GM12878 (cell line): ENCODE results near the gene PTPRN2. TPM values are rescaled to one million over a fixed set of nuclear protein-coding genes. Genes with fewer than 3 reads are reported as not detected.

ENCODE experiments used
- ATAC-seq: fragments of 200-7000 bp; cut with Tn5 transposase; 3 replicates; pipeline ENCODE4 v1.9.1; 2020; ENCODE audit warnings: mild to moderate bottlenecking, moderate library complexity
- BruUV-seq: library from RNA; stranded (reverse); fragments of 400-500 nt; replicated peaks from 2 replicates; lab custom pipeline; 2021; lab: Mats Ljungman, UMichigan
- CTCF ChIA-PET: fragments of 300-600 bp; sonication (Branson Sonifier 250); formaldehyde crosslinking; extraction: SDS; loops from one replicate; lab custom pipeline; 2021; ENCODE audit warnings: inconsistent platforms; lab: Yijun Ruan, JAX
- POLR2A ChIA-PET: fragments of 350-600 bp; formaldehyde crosslinking; extraction: SDS; loops from one replicate; lab custom pipeline; 2021; ENCODE audit warnings: inconsistent platforms; lab: Charles Lee
- RAD21 ChIA-PET: fragments of 300-600 bp; sonication (Branson Sonifier 250); formaldehyde crosslinking; loops from one replicate; lab custom pipeline; 2023; ENCODE audit warnings: antibody characterized with exemption; ENCODE audit not compliant: unreplicated experiment; lab: Charles Lee
- SMC1A ChIA-PET: fragments of 300-600 bp; sonication (Branson Sonifier 250); formaldehyde crosslinking; loops from one replicate; lab custom pipeline; 2023; ENCODE audit not compliant: unreplicated experiment, uncharacterized antibody; lab: Charles Lee
- DNase-seq: peaks from one replicate; pipeline ENCODE4 v3.0.0-alpha.2; 2011; ENCODE audit warnings: low read depth, low spot score
- FAIRE-seq: peaks from 3 replicates; lab custom pipeline; 2011; peaks lifted over from hg19 to GRCh38; lab: Jason Lieb, UNC
- H2AFZ ChIP-seq: 2 replicates; pipeline ENCODE4 v1.6.0; 2011; ENCODE audit warnings: low read depth, low read length, control low read depth; ENCODE audit not compliant: control insufficient read depth
- H3K27ac ChIP-seq: 2 replicates; pipeline ENCODE4 v1.5.1; 2011; ENCODE audit warnings: control low read depth; ENCODE audit not compliant: control insufficient read depth, insufficient read depth
- H3K27me3 ChIP-seq, 2 experiments: replicated peaks in 1 of 2; 2 replicates each; pipeline versions ENCODE4 v1.6.0 to v1.6.1; 2011; ENCODE audit warnings: low read length in 1 of 2; ENCODE audit not compliant: control insufficient read depth in 2 of 2, insufficient read depth in 2 of 2
- H3K36me3 ChIP-seq, 2 experiments: 2 replicates each; pipeline ENCODE4 v1.5.1; 2011; ENCODE audit warnings: low read length in 1 of 2; ENCODE audit not compliant: control insufficient read depth in 2 of 2, insufficient read depth in 2 of 2
- H3K4me1 ChIP-seq: 2 replicates; pipeline ENCODE4 v1.6.1; 2011; ENCODE audit warnings: mild to moderate bottlenecking, low read length, moderate library complexity, mixed read lengths; ENCODE audit not compliant: control insufficient read depth, insufficient read depth
- H3K4me2 ChIP-seq: 2 replicates; pipeline ENCODE4 v1.6.0; 2011; ENCODE audit warnings: control low read depth; ENCODE audit not compliant: control insufficient read depth, insufficient read depth
- H3K4me3 ChIP-seq: fragments of 200-600 bp; sonication (generic); 2 replicates; pipeline ENCODE4 v1.5.1; 2016
- H3K79me2 ChIP-seq: 2 replicates; pipeline ENCODE4 v1.6.0; 2011; ENCODE audit warnings: low read length; ENCODE audit not compliant: control insufficient read depth, insufficient read depth
- H3K9ac ChIP-seq: 2 replicates; pipeline ENCODE4 v1.8.0; 2011; ENCODE audit warnings: low read length, control low read depth, mixed read lengths; ENCODE audit not compliant: control insufficient read depth, insufficient read depth
- H3K9me3 ChIP-seq: replicated peaks from 3 replicates; pipeline ENCODE4 v1.5.1; 2011; ENCODE audit warnings: mild to moderate bottlenecking, low read length; ENCODE audit not compliant: control insufficient read depth, insufficient read depth
- H4K20me1 ChIP-seq: 2 replicates; pipeline ENCODE4 v1.6.0; 2011; ENCODE audit not compliant: control insufficient read depth, insufficient read depth
- ATF7 ChIP-seq: fragments of 450-650 bp; IDR thresholded peaks from 2 replicates; pipeline ENCODE4 v1.6.1; 2016; ENCODE audit warnings: low read depth, mild to moderate bottlenecking
- BMI1 ChIP-seq: fragments of 450-650 bp; IDR thresholded peaks from 2 replicates; pipeline ENCODE4 v1.6.1; 2016; ENCODE audit warnings: mild to moderate bottlenecking, moderate library complexity, borderline replicate concordance
- BRCA1 ChIP-seq: IDR thresholded peaks from 2 replicates; pipeline ENCODE4 v1.6.1; 2011; ENCODE audit warnings: low read depth, low read length, improper control_type of control experiment
- CHD2 ChIP-seq: IDR thresholded peaks from 2 replicates; pipeline ENCODE4 v1.6.1; 2011; ENCODE audit warnings: low read depth, low read length, improper control_type of control experiment, borderline replicate concordance
- DPF2 ChIP-seq: fragments of 450-650 bp; IDR thresholded peaks from 2 replicates; pipeline ENCODE4 v1.6.1; 2017; ENCODE audit warnings: mild to moderate bottlenecking
- ESRRA ChIP-seq: IDR thresholded peaks from 2 replicates; pipeline ENCODE4 v1.6.1; 2012; ENCODE audit warnings: mild to moderate bottlenecking, low read length, improper control_type of control experiment
- GATAD2B ChIP-seq: fragments of 450-650 bp; conservative IDR thresholded peaks from 2 replicates; pipeline ENCODE4 v1.6.1; 2017; ENCODE audit warnings: low read depth, mild to moderate bottlenecking, moderate library complexity
- HDAC6 ChIP-seq: fragments of 200-600 bp; sonication (generic); IDR thresholded peaks from one replicate; pipeline ENCODE4 v1.8.0; 2017; ENCODE audit warnings: antibody characterized with exemption; ENCODE audit not compliant: unreplicated experiment
- MTA3 ChIP-seq: IDR thresholded peaks from 2 replicates; pipeline ENCODE4 v1.6.1; 2012; ENCODE audit warnings: low read length, inconsistent platforms, borderline replicate concordance
- NR2C1 ChIP-seq: fragments of 450-650 bp; IDR thresholded peaks from 2 replicates; pipeline ENCODE4 v1.6.1; 2017; ENCODE audit warnings: antibody characterized with exemption, mild to moderate bottlenecking, moderate library complexity
- POLR2AphosphoS2 ChIP-seq: IDR thresholded peaks from 2 replicates; pipeline ENCODE4 v1.6.1; 2011; ENCODE audit warnings: low read depth, mild to moderate bottlenecking, low read length, improper control_type of control experiment, moderate library complexity
- RAD21 ChIP-seq: IDR thresholded peaks from 2 replicates; pipeline ENCODE4 v1.6.1; 2011; ENCODE audit warnings: mild to moderate bottlenecking, low read depth, low read length, moderate library complexity; ENCODE audit not compliant: insufficient read depth
- RAD51 ChIP-seq: fragments of 450-650 bp; IDR thresholded peaks from 2 replicates; pipeline ENCODE4 v1.6.1; 2016; ENCODE audit warnings: moderate library complexity, mild to moderate bottlenecking, inconsistent platforms
- SIX5 ChIP-seq: IDR thresholded peaks from 2 replicates; pipeline ENCODE4 v1.6.1; 2011; ENCODE audit warnings: mild to moderate bottlenecking, low read depth, low read length, moderate library complexity; ENCODE audit not compliant: severe bottlenecking
- TARDBP ChIP-seq: IDR thresholded peaks from 2 replicates; pipeline ENCODE4 v1.6.1; 2016; ENCODE audit warnings: borderline replicate concordance
- TCF7 ChIP-seq: IDR thresholded peaks from 2 replicates; pipeline ENCODE4 v1.6.1; 2014; ENCODE audit warnings: antibody characterized with exemption, borderline replicate concordance
- ZNF217 ChIP-seq: fragments of 450-650 bp; IDR thresholded peaks from 2 replicates; pipeline ENCODE4 v1.6.1; 2017; ENCODE audit warnings: antibody characterized with exemption, mild to moderate bottlenecking
- ZNF274 ChIP-seq: IDR thresholded peaks from one replicate; pipeline ENCODE4 v1.8.0; 2011; ENCODE audit not compliant: insufficient read length, insufficient read depth
- WGBS: methylation state at CpG from one replicate; pipeline ENCODE4 v1.1.6; 2016; ENCODE audit warnings: low lambda C conversion rate; ENCODE audit not compliant: insufficient replicate concordance, insufficient coverage; ENCODE audit errors: missing lambda C conversion rate; 5-methylcytosine and 5-hydroxymethylcytosine counted together
- in situ Hi-C: fragments of 300-500 bp; cut with MboI; formaldehyde crosslinking; loops from 9 replicates; pipeline ENCODE4 v1.14.3; 2018; ENCODE audit warnings: mixed read lengths
- intact Hi-C: fragments of 100-400 bp; cut with micrococcal nuclease; formaldehyde crosslinking; loops from one replicate; pipeline ENCODE4 v1.14.2; 2022; ENCODE audit not compliant: unreplicated experiment
- polyA plus RNA-seq, 11 experiments: library from polyadenylated mRNA; depleted of rRNA in 4 of 11; unstranded in 6 of 11; stranded (reverse) in 5 of 11; fragments of >200 nt; fragmentation: Nextera tagmentation in 4 of 11; fragmentation: Illumina TruSeq in 1 of 11; extraction: Ambion mirVana in 4 of 11; extraction: Trizol in 1 of 11; gene quantifications; 1 replicate in 1 of 11; 2 replicates in 10 of 11; pipeline versions ENCODE4 v1.2.1 to v1.2.3, GENCODE V29; 2011 to 2016; ENCODE audit warnings: inconsistent platforms in 2 of 11, missing spikeins in 2 of 11, low read depth in 1 of 11
- total RNA-seq, 4 experiments: library from RNA; depleted of rRNA in 3 of 4; stranded (reverse); fragments of >200 nt in 3 of 4; fragmentation: Illumina TruSeq in 1 of 4; extraction: Trizol in 1 of 4; gene quantifications; 2 replicates each; pipeline versions ENCODE4 v1.2.1 to v1.2.3, GENCODE V29; 2013 to 2021
- TF ChIP-seq, protein P1 (sequence below): fragments of 450-650 bp; IDR thresholded peaks from 2 replicates; pipeline ENCODE4 v1.6.1; 2018; ENCODE audit warnings: mild to moderate bottlenecking, low read depth, moderate library complexity; ENCODE audit not compliant: partially characterized antibody

The PTPRN2 gene
- total and polyA plus RNA-seq, 10 of the 15 experiments (the other 5 are each of a cell fraction or from before 2014, with no cell fraction given), result 5.4 TPM; not detected in 9

GRCh38 chr7:157904866-157905570 is 682.6 kb downstream of the PTPRN2 start (continued):
- no peak for TF ChIP-seq BRCA1
- TF ChIP-seq GATAD2B, result no peak
- TF ChIP-seq RAD21, result no peak
- no peak for TF ChIP-seq TCF7
- TF ChIP-seq POLR2AphosphoS2, result no peak

GRCh38 chr7:157904211-157904865 is 683.3 kb downstream of the PTPRN2 start:
- SMC1A ChIA-PET, result no interaction called here
- POLR2A ChIA-PET, result no interaction called here
- RAD21 ChIA-PET, result no interaction called here

More at GRCh38 chr7:157904211-157904865, 683.3 kb downstream of the PTPRN2 start:
- Histone ChIP-seq H3K4me3 (no peak overlapping the region), H3K27me3 (no peaks in the 10 kb centered on the region), H3K27ac (no peak overlapping the region), H3K79me2 (no peaks in the 10 kb centered on the region)
- in situ Hi-C loops, result no loop called here
- no peak for FAIRE-seq
- BruUV-seq, result no TSS peak
- TF ChIP-seq DPF2, result no peak
- no peak for TF ChIP-seq ATF7
- TF ChIP-seq RAD51, result no peak
- no peak for TF ChIP-seq CHD2
- no peak for TF ChIP-seq BMI1
- no peak for TF ChIP-seq SIX5
- TF ChIP-seq, protein P1, sequence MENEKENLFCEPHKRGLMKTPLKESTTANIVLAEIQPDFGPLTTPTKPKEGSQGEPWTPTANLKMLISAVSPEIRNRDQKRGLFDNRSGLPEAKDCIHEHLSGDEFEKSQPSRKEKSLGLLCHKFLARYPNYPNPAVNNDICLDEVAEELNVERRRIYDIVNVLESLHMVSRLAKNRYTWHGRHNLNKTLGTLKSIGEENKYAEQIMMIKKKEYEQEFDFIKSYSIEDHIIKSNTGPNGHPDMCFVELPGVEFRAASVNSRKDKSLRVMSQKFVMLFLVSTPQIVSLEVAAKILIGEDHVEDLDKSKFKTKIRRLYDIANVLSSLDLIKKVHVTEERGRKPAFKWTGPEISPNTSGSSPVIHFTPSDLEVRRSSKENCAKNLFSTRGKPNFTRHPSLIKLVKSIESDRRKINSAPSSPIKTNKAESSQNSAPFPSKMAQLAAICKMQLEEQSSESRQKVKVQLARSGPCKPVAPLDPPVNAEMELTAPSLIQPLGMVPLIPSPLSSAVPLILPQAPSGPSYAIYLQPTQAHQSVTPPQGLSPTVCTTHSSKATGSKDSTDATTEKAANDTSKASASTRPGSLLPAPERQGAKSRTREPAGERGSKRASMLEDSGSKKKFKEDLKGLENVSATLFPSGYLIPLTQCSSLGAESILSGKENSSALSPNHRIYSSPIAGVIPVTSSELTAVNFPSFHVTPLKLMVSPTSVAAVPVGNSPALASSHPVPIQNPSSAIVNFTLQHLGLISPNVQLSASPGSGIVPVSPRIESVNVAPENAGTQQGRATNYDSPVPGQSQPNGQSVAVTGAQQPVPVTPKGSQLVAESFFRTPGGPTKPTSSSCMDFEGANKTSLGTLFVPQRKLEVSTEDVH, result no peak
- no peak for TF ChIP-seq HDAC6
- TF ChIP-seq ZNF217, result no peak
- no peak for TF ChIP-seq TARDBP
- no peak for TF ChIP-seq ZNF274
- no peak for TF ChIP-seq ESRRA
- TF ChIP-seq MTA3, result no peak
- no peak for TF ChIP-seq NR2C1
- TF ChIP-seq, all 136 proteins: peak for 0
- H3K9ac ChIP-seq, result no peak overlapping the region
- H4K20me1 ChIP-seq, result no peaks in the 10 kb centered on the region
- DNase-seq (no peak), ATAC-seq (no peak)
- CTCF ChIA-PET, result no interaction called here
- intact Hi-C loops, result no loop called here
- H2AFZ ChIP-seq, result no peak overlapping the region
- WGBS, result 47% methylated on average over 28 of the region's 28 CpGs
- no peaks in the 10 kb centered on the region for H3K36me3 ChIP-seq
- no peak overlapping the region for H3K4me2 ChIP-seq
- no peaks in the 10 kb centered on the region; the same call in 2 of the 3 replicates for H3K9me3 ChIP-seq
- H3K4me1 ChIP-seq, result no peaks in the 10 kb centered on the region
